Measurements from ENCODE around the gene CMTM6.
"Not testable (repeated sequence)": the region's sequence is repeated elsewhere in the genome, so short reads cannot be mapped to it uniquely, and the experiment has no call there.

The CMTM6 gene

GRCh38 chr3:32499585-32499984 is 3.1 kb downstream of the CMTM6 start:
- DNase-seq (ENCODE audit: low read depth) = no peak

- DNase-seq (ENCODE audit: low read depth) = no peak
Observed at GRCh38 chr3:32498992-32499391, 3.7 kb downstream of the CMTM6 start.

- no peak for DNase-seq (ENCODE audit: low read depth)
Observed at GRCh38 chr3:32498252-32498651, 4.4 kb downstream of the CMTM6 start.

GRCh38 chr3:32495609-32496008 is 7.0 kb downstream of the CMTM6 start:
- DNase-seq (ENCODE audit: low read depth) = no peak

- no peak for DNase-seq (ENCODE audit: low read depth)
Observed at GRCh38 chr3:32495085-32495484, 7.6 kb downstream of the CMTM6 start.

- no peak for DNase-seq (ENCODE audit: low read depth)
Observed at GRCh38 chr3:32493437-32494414, 8.9 kb downstream of the CMTM6 start.

- no peak for DNase-seq (ENCODE audit: low read depth)
Observed at GRCh38 chr3:32492684-32493436, 9.8 kb downstream of the CMTM6 start.

- DNase-seq (ENCODE audit: low read depth) = no peak
Observed at GRCh38 chr3:32488474-32489008, 14.1 kb downstream of the CMTM6 start.

GRCh38 chr3:32487781-32488473 is 14.7 kb downstream of the CMTM6 start:
- DNase-seq (ENCODE audit: low read depth) = no peak

GRCh38 chr3:32484436-32484835 is 18.2 kb downstream of the CMTM6 start:
- no peak for DNase-seq (ENCODE audit: low read depth)

GRCh38 chr3:32483772-32484171 is 18.9 kb downstream of the CMTM6 start:
- no peak for DNase-seq (ENCODE audit: low read depth)

- DNase-seq (ENCODE audit: low read depth) = no peak
Observed at GRCh38 chr3:32482693-32483092, 20.0 kb downstream of the CMTM6 start.

- no peak for DNase-seq (ENCODE audit: low read depth)
Observed at GRCh38 chr3:32481791-32482631, 20.6 kb downstream of the CMTM6 start.

- no peak for DNase-seq (ENCODE audit: low read depth)
Observed at GRCh38 chr3:32480604-32481003, 22.0 kb downstream of the CMTM6 start.

GRCh38 chr3:32474201-32474600 is 28.5 kb downstream of the CMTM6 start:
- no peak for DNase-seq (ENCODE audit: low read depth)

- not testable (repeated sequence) for DNase-seq (ENCODE audit: low read depth)
Observed at GRCh38 chr3:32472151-32472550, 30.5 kb downstream of the CMTM6 start.

GRCh38 chr3:32471246-32471645 is 31.4 kb downstream of the CMTM6 start:
- no peak for DNase-seq (ENCODE audit: low read depth)

GRCh38 chr3:32470362-32470761 is 32.3 kb downstream of the CMTM6 start:
- DNase-seq (ENCODE audit: low read depth) = no peak

GRCh38 chr3:32469151-32469874 is 33.3 kb downstream of the CMTM6 start:
- no peak for DNase-seq (ENCODE audit: low read depth)

- DNase-seq (ENCODE audit: low read depth) = no peak
Observed at GRCh38 chr3:32467333-32468070, 35.1 kb downstream of the CMTM6 start.
